Measurements from ENCODE around the gene CELSR1. TPM values are rescaled to one million over a fixed set of nuclear protein-coding genes. Genes with fewer than 3 reads are reported as not detected.
"Not testable (repeated sequence)": the region's sequence is repeated elsewhere in the genome, so short reads cannot be mapped to it uniquely, and the experiment has no call there.

Gene CELSR1
- polyA plus RNA-seq, 1 donor: 2.4 TPM

DNA sequence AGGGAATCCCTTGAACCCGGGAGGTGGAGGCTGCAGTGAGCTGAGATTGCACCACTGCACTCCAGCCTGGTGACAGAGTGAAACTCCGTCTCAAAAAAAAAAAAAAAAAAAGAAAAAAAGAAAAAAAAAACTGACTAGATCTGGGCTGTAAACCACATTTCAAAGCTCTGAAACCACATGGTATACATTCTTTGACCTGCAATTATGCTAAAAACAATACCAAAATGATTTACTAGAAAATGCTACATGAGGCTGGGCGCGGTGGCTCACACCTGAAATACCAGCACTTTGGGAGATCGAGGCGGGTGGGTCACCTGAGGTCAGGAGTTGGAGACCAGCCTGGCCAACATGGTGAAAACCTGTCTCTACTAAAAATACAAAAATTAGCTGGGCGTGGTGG, 133.5 kb downstream of the CELSR1 start:
- not testable (repeated sequence) for DNase-seq (ENCODE audit: low read depth)

DNA sequence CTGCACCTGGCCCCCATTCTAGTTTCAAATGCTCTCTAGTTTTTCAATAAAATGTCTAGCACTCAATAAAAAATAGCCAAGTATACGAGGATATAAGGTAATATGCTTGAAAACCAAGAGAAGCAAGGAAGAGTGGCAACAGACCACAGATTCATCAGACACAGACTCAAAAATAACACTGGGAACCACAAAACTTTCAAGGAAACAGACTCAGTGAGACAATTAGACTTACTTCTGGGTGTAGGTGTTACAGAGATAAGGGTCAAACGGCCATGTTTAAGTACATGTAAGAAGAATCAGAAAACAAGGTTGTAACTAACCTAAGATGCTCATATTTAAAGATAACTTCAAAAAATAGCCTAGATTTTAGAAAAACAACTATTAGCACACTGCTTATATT, 134.9 kb downstream of the CELSR1 start:
- no peak for DNase-seq (ENCODE audit: low read depth)

DNA sequence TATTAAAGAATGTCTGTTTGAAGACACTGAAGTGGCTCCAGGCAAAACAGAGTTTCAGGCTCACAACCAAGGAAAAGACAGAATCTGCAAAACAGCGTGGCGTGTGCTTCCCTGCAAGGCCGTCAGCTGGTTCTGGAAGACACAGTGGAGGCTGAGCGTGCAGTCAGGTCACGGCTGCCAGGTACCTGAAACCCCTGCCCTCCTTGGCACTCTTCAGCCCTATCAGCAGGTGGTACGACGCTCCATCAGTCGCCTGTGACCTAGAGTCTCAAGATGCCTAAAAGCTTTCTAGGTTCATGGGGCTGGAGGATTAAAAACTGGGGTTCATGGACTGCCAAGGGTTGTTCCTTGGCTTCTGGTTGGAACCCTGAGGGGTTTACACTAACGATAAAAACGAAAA, 136.1 kb downstream of the CELSR1 start:
- no peak for DNase-seq (ENCODE audit: low read depth)

DNA sequence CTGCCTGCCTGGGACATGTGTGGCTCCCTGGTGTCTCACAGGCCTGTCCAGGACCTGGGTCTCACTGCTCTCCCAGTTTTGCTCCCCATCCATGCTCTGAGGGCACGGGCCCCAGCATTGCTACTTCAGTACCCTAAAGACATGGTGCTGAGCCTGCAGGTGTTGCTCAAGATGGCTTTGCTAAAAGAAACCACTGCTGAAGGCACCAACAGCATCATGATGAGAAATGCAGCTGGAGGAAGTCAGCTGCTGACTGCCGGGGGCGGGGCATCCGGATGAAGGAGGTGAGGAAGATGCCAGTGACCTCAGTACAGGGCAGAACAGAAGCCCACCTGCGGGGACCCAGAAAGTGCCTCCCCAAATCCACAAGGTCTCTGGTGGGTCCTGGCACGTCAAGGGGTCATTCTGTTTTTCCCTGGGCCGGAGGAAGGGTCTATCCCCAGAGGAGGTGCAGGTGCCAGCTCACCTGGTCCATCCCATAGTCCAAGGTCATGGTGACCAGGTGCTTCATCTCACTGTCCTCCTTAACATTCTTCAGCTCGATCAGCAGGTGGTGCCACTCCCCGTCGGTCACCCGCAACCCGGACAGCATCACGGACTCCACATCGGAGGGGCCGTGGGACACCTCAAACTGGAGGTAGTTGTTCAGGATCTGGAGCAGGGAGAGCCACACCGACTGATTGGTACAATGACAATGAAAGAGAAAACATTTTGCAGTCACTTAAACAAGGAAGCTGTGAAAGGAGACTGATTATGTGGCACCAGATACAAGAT, 138.0 kb downstream of the CELSR1 start:
- no peak for DNase-seq (ENCODE audit: low read depth)

DNA sequence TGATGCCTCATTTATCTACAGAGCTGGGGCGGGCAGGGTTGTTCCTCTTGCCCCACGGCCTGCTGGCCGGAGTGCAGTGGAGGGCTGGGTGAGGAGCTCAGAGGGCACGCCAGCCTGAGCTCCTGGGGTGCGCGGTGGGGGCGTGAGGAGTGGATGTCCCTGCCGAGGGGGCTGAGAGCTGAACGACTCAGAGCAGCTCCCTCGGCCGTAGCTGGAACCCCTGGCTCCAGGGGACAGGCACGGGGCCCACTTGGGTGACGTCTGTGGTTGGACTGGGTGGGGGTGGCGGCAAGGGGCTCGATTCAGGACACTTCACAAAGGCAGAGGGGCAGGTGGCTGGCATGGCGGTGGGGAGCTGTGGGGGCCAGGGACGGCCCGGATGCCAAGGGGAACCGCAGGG, 139.5 kb downstream of the CELSR1 start:
- no peak for DNase-seq (ENCODE audit: low read depth)

DNA sequence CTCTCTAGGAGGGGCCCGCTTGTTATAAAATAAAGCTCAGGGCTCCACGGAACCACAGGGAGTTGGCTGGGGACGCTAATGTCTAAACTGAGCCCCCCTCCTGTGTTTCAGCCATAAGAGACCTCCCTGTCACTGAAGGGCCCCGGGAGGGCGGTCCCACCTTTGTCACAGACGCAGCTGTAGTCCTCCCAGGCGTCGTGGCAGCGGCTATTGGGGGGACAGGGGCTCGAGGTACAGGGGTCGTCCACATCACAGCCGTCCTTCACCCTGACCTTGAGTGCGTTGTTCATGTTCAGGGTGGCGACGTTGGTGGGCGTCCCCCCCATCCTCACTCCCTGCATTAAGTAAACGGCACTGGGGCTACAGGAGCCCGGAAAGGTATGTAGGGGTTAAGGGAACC, 139.9 kb downstream of the CELSR1 start:
- no peak for DNase-seq (ENCODE audit: low read depth)

DNA sequence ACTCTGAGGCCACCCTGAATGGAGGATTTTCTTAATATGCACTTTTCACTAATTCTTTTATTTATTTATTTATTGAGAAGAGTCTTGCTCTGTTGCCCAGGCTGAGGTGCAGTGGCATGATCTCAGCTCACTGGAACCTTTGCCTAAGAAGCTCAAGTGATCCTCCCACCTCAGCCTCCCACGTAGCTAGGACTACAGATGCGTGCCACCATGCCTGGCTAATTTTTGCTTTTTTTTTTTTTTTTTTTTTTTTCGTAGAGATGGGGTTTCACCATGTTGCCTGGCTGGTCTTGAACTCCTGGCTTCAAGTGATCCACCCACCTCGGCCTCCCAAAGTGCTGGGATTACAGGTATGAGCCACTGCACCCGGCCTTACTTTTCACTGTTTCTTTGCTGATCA, 140.4 kb downstream of the CELSR1 start:
- DNase-seq (ENCODE audit: low read depth): not testable (repeated sequence)

DNA sequence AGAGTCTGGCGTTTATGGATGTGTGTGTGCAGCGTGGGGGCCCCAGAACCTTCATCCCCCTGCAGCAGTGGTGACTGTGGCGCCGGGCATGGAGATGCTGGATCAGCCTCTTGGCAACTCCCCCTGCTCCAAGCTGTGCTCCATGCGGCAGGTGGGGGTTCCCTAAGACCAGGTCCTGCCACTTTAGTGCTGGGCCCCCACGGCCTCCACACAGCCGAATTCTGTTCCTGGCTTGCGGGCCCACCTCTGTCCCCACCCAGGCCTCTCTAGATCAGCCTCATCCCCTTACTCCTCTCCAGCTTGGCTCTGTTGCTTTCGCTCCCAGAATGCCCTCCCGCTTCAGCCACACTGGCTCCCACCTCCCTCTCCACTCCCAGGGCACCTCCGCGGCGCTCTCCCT, 142.3 kb downstream of the CELSR1 start:
- DNase-seq (ENCODE audit: low read depth): no peak

DNA sequence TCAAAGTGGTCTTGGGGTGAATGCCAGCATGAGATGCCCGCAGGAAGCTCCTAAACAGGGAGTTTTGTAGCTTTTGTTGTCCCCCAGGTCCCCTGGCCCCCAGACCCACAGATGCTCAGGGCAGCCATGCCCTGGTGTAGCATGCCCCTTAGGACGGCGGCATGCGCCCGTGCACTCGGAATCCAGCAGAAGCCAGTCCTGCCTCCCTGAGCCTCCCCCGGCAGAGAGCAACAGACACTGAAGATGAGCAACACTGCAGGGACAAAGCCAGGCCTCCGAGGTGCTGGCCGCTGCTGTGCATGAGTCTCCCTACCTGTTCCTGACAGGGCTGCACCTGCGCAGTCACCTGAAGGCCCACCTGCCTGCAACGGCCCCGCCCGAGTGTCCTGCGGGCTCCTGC, 142.8 kb downstream of the CELSR1 start:
- DNase-seq (ENCODE audit: low read depth): no peak

DNA sequence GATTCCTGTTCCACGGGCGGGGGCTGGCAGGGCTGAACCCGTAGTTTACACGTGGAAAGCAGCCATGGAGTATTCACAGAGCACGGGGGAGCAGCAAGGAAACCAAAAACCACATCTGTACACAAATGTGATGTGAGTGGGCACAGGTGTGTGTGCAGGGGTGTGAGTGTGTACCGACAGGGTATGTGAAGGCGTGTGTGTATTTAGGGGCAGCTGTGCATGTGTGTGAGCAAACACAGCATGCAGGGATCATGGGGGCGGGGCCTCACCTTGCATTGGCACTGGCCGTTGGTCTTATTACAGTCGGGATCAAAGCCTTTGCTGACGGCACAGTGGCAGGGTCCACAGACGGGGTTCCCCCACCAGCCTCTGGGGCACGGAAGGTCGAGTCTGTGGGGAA, 143.5 kb downstream of the CELSR1 start:
- DNase-seq (ENCODE audit: low read depth): no peak

DNA sequence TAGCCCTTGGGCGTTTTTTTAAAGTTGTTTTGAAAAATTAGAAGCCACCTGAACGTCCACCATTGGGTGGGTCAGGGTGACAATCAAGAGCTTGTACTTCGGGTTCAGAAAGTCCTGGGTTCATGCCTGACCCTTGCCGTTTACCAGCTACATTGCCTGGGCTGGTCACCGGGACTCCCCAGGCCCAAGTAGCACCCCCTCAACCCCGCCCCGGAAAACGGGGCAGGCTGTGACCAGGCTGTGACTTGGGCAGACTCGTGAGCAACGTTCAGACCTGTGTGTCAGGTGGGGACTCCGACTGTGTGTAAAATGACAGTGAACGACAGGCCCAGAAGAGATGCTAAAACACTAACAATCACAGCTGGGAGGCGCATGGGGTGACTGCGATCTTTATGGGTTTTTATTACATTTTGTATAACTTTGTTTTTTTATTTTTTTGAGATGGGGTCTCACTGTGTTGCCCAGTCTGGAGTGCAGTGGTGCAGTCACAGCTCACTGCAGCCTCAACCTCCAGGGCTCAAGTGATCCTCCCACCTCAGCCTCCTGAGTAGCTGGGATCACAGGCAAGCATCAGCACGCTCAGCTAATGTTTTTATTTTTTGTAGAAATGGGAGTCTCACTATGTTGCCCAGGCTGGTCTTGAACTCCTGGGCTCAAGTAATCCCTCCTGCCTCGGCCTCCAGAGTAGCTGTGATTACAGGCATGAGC, 145.1 kb downstream of the CELSR1 start:
- no peak for DNase-seq (ENCODE audit: low read depth)

DNA sequence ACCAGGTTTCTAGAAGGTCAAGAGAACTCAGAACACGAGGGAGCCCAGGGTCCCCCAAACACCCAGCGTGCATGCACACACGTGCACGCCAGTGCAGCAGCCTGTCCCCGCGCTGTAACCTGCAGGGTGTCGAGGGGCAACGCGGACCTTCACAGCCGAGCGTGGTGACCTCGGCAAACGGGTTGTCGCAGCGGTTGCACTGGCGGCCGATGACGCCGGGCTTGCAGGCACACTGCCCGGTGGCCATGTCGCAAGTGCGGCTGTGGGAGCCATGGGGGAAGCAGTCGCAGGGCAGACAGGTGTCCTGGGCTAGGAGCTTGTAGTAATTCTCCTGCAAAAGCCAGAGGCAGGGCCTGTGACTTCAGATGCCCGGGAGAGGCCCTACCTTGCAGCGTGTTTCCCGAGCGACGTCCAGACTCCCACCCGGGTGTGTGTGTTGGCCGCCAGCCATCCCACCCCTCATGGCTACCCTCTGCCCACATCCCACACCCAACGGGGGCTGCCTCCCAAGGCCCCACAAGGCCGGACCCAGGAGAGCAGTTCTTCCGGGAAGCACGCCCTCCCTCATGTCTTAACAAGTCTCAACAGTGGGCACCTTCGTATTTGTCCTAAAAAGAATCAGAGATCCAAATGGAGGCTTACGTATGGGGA, 145.8 kb downstream of the CELSR1 start:
- no peak for DNase-seq (ENCODE audit: low read depth)

DNA sequence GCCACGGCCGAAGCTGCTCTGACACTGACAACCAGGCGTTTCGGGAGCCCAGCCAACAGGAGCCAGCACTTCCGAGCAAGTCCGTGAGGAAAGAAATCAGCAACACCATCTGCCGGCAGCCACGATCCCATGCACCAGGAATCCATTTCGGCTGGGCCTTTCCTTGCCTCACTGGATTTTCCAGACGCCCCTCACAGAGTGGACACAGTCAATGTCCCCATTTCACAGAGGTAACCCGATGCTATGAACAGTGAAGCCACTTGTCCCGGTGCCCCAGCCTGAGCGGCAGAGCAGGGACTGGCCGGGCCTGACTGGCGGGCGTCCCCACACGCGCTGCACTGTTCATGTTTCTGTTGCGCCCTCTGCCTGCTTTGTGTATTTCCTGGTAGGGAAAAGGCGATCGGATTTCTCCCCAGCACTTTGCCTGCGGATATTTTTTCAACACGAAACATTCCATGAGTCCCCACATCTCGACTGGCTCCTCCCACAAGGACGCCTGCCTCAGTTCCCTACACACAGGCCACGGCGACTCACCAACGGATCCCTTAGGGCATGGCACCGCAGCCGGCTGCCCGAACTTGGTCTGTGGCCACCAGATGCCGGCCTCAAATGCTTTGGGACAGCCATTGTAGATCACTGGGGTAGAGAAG, 146.6 kb downstream of the CELSR1 start:
- peak; percentile 62 for DNase-seq (ENCODE audit: low read depth)

DNA sequence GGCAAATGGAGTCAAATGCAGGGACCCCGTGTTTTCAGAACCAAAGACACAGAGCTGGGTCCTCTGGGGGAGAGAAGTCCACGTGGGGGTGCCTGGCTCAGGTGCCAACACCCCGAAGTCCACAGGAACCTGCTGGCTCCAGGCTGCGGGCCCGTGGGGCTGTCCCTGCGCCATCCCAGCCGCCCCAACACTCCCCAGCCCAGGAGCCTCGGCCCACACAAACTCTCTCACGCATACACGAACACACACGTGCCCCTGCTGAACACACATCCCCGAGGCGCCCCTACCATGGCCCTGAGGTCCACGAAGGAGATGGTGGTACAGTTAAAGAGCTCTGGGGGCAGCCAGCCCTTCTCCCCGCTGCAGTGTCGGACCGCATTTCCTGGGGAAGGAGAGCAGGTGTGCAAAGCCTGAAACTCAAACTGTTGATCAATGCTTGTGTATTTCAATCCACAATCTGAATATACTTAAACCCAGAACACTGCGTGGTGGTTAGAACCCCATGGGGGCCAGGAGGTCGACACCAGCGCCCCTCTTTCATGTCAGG, 147.2 kb downstream of the CELSR1 start:
- no peak for DNase-seq (ENCODE audit: low read depth)

DNA sequence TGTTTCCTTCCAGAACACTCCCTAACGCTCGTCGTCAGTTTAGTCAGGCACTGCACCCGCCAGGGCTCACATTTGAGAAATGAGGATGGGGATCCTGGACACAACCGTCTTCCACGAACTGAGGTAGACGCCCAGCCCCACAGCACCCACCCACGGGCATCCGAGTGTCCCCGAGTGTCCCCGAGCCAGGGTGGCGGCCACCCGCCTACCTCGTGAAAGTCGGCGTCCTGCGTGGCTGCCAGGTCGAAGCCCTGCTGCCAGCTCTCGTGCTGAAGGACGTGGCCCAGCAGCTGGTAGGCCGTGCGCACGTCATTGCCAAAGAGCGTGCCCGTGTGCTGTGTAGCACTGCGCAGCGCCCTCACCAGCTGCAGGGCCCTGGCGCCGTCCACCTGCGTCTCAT, 148.3 kb downstream of the CELSR1 start:
- no peak for DNase-seq (ENCODE audit: low read depth)

DNA sequence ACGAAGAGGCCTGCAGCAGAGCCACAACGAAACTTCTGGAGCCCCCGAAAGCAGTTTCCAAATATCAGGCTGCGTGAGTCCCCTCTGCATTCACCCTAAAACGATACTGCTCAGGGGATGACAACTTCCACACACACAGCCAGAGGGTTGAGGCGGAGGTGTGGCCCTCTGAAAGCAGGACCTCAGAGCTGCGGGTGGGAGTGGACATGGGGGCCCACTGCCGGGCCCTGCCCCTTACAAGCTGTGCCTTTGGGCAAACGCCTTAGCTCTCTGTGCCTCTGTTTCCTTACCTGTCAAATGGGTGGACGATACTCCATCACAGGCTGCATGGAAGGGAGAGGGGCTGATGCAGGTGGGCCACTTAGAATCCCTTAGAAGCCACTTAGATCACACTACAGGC, 148.8 kb downstream of the CELSR1 start:
- DNase-seq (ENCODE audit: low read depth): no peak

DNA sequence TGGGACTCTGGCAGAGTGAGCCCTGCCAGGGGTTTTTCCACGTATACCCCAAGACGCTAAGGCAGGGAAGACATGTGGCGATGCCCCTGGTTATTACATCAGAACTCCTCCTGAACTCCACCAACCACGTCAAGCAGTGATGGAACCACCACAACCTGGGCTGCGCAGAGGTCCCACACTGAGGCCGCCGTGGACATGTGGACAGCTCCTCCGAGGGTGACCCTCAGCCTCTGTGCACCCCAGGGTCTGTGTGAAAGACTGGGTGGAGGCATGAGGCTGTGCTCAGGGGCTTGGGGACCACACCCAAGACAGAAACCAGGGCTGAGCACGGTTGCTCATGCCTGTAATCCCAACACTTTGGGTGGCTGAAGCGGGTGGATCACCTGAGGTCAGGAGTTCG, 149.7 kb downstream of the CELSR1 start:
- no peak for DNase-seq (ENCODE audit: low read depth)

DNA sequence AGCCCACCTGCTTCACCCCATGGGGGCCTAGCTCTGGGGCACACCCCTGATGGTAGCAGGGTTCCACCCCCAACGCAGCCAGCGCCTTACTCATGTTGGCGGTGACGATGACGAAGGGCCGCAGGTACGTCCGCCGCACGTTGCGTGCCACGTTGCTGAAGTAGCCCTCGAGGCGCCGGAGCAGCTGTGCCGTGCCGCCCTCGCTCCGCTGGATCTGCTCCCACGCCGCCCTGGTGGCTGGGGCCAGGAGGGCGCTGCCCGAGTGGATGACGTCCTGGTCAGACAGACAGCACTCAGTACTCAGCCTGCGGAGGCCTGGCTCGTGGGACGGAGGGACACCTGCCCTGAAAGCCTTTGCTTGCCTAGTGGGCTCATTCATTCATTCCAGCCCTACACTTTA, 151.1 kb downstream of the CELSR1 start:
- DNase-seq (ENCODE audit: low read depth): no peak

DNA sequence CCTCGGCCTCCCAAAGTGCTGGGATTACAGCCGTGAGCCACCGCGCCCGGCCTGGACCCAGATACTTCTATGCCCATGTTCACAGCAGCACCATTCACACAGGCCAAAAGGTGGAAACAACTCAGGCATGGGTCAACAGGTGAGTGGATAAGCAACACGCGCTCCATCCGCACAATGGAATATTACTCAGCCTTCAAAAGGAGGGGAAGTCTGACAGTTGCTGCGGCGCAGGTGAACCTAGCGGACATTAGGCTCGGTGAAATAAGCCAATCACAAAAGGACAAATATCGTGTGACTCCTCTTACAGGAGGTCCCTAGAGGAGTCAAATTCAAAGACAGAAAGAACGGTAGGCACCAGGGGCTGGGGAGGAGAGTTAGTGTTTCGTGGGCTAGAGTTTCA, 154.9 kb downstream of the CELSR1 start:
- no peak for DNase-seq (ENCODE audit: low read depth)

DNA sequence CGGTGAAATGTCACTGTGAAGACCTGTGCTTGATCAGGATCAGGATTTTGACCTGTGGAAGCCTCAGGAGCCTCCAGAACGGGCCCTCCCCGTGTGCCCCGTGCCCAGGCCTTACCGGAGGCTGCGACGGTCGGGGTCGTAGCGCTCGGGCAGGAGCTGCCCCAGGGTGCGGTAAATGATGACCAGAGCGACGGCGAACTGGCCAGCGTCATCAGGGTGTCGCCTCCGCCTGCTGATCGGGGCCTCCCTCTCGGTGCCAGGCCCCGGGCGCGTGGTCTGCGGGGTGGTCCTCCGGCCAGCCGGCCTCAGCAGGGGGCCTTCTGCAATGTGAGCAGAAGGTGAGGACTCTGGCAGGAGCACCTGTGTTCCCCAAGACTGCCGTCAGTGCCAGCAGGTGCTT, 155.7 kb downstream of the CELSR1 start:
- no peak for DNase-seq (ENCODE audit: low read depth)

DNA sequence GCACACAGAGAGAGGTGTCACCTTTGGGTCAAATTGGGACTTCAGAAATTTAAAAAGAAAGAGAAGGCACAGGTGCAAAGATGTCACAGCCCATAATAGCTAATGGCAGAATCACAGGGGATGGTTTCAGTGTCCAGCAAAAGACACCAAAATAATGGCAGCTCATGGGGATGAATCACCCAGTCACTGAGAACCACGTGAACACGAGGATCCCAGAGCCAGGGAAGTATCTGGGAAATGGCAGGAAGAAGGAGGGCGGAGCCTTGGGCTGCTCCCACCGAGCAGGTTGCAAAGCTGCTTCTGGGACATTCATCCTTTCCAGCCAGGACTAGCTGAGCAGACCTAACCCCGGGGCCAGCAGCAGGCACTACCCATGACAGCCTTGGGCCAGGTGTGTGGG, 156.3 kb downstream of the CELSR1 start:
- no peak for DNase-seq (ENCODE audit: low read depth)

DNA sequence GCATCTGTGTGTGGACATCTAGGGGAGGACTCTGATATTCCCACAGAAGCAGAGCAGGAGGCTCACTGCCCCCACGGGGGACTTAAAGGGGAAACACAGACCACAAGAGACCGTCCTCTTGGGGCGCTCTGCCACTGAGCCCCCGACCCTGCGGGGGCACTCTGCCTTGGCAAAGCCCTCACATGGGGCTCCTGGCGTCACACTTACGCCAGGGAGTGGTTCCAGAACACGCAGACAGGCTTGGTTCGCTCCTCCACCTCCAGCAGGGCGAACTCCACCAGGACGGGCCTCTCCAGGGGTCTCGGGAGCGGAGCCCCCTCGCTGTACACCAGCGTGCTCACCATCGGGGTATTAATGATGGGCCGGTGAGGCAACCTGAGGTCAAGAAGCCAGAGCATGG, 156.8 kb downstream of the CELSR1 start:
- no peak for DNase-seq (ENCODE audit: low read depth)
